HG03175 (cell line): ENCODE results near the gene CMTR1.
A peak's percentile ranks its signal among the peaks of the same experiment; 100 is the strongest.
"Not testable (repeated sequence)": the region's sequence is repeated elsewhere in the genome, so short reads cannot be mapped to it uniquely, and the experiment has no call there.

ENCODE experiments used
- ATAC-seq: cut with Tn5 transposase; IDR thresholded peaks from one replicate; pipeline ENCODE4 v1.9.1; 2021; ENCODE audit warnings: mild to moderate bottlenecking, moderate library complexity; ENCODE audit not compliant: unreplicated experiment

CMTR1 gene

GRCh38 chr6:37491171-37491829, 58.3 kb downstream of the CMTR1 start:
- no peak for ATAC-seq

DNA sequence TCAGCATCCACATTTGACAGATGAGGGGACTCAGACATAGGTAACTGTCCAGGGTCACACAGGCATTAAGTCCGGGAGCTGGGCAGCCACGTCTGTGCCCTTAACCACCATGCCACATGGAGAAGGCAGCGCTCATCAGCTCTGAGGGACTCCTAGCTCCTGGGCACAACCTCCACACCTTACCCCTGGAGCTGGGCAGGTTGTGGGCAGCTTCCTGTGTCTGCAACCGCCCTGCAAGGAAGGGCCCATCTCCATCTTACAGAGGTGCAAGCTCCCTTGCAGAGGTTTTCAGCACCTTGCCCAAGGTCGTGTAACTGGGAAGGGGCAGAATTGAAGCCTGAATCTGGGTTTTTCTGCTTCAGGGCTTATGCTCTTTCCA, 58.8 kb downstream of the CMTR1 start:
- no peak for ATAC-seq

DNA sequence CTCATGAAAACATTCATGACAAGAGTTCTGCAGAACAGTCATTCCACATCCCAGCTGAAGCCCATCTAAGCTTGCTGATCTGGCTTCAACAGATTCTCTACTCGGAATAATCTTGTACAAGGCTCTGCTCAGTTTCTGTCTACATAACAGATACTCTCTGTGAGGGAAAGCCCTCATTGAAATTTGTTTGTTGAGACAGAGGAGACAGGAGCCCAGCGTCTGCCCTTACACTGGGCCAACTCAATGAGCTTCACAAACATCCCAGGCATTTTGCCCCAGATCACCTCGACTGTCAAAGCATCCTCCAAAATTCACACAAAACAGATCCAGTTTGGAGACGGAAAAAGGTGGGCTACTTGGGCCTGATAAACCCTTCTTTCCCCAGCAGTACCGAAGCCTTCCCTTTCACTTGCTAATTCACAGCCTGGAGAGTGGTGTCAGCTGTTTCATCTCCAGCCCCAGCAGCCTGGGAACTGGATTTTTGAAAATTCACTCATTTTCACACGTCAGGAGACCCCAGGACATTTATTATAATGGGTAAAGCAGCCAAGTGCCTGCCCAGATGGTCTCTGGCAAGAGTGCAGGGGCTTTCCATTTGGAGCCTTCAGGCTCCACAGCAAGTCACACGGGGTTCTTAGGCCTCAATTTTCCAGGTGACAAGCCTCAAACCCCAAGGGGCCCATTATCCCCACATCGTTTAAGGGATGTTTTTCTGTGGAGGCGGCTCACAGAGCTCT, 59.4 kb downstream of the CMTR1 start:
- no peak for ATAC-seq

- ATAC-seq, result no peak
Measured at GRCh38 chr6:37492991-37493660, 60.1 kb downstream of the CMTR1 start.

- ATAC-seq, result no peak
Measured at GRCh38 chr6:37493661-37493995, 60.6 kb downstream of the CMTR1 start.

DNA sequence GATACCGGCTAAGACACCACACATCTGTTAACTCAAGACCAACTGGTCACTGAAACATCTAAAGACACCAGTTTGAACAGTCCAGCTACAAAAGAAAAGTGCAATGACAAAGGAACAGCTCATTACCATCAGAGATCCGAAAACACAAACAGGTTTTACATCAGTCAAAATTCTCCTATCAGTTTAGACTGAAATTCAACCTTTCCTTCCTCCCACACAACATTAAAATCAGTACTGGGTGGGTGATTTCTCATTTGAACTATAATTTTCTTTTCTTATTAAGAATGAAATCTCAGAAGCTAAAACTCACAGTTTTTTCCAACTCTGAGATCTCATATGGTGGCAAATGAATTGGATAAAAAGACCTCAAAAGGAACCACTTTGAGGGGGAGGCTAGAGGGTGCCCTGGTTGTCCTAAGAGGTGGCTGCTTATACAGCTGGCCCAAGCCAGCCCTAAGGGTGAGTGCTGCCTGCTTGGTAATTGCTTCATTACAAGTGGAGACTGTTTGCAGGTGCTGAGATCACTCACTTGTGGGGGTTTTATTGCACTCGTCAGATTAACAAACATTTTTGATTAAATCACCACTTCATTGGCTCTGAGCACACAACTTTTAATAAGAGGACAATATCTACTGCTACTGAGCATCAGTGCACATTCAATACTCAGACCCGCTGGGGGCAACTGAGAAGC, 62.4 kb downstream of the CMTR1 start:
- ATAC-seq, result no peak

DNA sequence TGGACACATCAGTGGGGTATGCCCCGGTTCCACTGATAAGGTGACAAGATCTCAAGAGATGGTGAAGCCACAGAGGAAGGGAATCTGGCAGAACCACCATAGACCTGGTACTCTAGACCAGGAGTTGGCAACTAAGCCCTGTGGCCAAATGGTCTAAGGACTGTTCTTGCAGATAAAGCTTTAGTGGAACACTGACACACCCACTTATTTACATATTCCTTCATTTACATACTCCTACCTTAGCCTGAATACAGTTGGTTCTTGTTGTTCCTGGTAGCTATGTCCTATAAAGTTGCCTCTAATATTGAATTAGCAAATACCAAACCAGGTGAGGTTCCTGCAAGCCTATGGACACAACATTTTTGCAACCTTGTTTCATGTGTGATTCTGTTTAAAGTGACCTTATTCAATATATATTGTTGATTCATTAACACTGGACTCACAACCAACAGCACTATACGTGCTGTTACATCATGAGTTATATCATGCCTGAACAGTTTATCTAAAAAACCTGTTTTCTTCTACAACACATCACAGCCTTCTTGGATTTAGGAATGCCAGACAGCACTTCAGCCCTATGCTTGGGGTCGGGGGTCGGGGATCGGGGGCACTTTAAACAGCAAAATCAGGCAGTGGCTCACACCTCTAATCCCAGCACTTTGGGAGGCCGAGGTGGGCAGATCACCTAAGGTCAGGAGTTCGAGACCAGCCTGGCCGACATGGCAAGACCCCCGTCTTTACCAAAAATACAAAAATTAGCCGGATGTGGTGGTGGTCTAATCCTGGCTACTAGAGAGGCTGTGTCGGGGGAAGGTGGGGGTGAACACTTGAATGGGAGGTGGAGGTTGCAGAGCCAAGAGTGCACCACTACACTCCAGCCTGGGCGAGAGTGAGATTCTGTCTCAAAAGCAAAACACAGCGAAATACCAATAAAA, 64.2 kb downstream of the CMTR1 start:
- no peak for ATAC-seq

DNA sequence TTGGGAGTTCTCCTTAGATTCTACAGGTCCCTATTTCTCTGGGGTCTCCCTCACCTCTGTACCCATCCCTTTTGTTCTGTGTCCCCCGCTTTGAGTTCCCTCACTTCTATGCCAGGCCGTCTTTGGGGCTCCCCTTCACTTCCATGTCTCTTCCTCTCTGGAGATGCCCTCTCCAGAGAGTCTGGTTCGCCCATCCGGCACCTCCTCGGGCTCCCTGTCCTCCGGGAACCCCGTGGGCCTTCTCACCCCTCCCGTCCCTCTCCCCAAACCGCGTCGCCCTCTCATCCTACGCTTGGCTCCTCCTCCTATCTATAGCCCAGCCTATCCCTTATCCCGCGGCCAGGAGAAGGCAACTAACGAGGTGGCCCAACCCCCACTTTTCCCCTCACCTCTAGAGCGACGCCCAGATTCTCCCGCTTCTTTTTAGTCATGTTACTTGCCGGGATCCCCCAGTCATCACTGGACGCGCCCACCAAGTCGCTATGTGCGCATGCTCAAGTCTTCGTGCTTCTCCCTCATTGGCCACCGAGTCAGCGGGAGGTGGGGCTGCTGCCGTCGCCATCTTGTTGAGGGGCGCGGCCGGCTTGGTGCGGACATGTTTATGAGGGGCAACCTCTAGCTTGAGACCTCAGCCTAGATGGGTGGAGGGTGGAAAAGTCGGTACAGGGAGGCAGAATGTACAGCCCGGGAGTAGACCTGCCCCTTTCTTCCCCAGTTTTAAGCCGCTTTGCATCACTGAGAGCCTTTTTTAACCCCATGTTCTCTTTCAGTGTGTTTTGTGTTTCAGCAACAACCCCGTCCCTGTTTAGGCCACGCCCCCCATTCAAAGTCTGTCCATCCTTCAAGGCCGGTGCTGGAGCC, 66.6 kb downstream of the CMTR1 start, which contains the start of gene CCDC167:
Gene CCDC167 (minus strand): TSS at position 461 of the 861 bp plus-strand sequence. CDS start 30 bp downstream, at position 431.
- peak; percentile 89 for ATAC-seq

- ATAC-seq, result no peak
Measured at GRCh38 chr6:37500294-37500608, 67.2 kb downstream of the CMTR1 start.

GRCh38 chr6:37500904-37501303, 67.9 kb downstream of the CMTR1 start:
- not testable (repeated sequence) for ATAC-seq

DNA sequence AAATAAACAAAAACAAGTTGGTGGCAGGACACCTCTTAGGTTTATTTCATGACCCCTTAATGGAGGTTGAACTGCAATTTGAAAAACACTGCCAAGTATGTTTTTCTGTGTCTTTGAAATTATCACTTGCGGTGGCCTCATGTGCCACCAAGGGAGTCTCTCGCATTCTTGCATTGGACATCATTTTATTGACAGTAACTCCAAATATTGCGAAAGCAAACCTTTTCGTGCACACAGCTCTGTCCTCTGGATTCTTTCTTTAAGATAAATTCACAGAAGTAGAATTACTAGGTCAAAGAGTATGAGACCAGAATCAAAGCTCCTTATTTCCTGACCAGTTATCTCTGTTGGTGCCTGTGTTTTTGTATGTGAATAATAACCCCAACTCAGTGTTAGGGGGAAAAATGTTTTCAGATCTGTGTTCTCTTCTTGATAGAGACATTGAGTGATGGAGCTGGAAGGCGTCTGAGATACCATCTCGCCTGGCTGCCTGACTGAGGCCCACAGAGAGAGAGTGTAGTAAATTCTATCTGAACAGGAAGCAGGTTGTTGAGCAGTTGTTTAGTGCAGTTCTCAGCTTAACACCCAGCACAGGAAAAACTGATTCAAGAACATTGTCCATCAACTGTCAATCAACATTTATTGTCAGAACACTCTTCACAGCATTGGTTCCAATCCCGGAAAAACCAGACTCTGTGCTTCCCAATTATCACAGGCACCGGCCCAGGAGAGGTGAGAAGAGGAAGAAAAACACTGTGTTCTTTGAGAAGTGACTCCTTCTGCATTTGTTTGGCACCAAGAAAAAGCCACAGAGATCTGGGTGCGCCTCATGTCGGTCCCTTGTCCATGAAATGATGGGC, 68.8 kb downstream of the CMTR1 start:
- ATAC-seq, result no peak

DNA sequence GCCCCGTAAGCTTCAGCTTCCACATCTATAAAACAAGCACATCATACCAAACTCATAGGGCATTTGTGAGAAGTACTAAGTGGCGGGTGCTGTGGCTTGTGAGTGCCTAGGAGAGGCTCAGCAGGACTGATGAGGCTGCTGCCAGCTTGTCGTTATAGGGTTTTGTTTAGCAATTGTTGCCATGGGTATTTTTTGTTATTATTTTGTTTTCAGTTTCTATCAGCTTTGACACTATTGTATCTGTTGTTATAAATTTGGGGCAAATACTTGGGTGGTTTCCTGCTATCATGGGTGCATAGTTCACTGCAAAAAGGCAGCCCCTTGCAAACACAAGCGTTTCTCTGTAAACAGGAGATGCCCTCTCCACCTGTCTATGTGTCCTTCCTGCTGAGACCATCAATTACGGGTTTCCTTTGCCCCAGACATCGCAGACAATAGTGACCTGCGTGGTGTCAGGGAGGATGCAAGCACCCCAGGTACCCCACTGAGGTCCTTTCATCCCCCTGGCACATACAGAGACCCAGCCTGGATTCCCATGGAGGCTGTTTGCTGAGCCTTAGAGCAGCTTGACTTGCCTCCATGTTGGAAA, 69.8 kb downstream of the CMTR1 start:
- no peak for ATAC-seq

- ATAC-seq, result no peak
Measured at GRCh38 chr6:37503309-37503965, 70.4 kb downstream of the CMTR1 start.

DNA sequence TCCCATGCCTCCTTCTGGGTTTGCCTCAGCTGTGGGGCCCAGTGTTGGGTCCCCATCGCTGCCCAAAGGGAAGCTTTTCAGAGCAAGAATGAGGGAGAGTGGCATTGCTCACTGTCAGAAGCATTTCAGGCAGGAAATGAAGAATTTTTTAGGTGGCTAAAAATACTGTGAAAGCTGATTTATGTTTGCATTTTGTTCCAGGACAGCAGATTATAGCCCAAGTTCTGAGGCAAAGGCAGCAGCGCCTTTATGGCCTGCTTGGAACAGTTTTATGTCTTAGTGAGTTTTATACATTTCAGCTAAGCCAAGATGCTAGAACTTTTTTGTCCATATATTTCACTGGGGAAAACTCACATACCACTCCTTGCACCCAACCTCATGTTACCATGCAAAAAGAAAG, 71.0 kb downstream of the CMTR1 start:
- no peak for ATAC-seq

GRCh38 chr6:37506479-37506878, 73.5 kb downstream of the CMTR1 start:
- ATAC-seq, result no peak

DNA sequence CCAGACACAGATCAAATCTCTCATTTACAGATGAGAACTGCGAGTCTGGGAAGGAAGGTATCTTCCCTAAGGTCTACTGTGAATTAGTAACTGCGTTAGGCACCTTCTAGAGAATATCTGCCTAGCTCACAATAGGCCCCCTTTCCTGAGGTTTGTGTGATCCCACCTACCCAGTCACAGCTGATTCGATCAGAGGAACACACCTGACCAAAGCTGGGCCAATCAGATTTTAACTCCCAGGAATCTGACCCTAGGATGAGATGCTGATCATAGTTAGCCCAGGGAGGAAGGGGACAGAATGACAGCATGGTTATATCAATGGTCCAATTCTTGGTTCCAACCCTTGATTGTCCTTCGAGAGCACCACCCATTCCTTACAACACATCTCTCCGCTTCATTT, 74.1 kb downstream of the CMTR1 start:
- no peak for ATAC-seq

DNA sequence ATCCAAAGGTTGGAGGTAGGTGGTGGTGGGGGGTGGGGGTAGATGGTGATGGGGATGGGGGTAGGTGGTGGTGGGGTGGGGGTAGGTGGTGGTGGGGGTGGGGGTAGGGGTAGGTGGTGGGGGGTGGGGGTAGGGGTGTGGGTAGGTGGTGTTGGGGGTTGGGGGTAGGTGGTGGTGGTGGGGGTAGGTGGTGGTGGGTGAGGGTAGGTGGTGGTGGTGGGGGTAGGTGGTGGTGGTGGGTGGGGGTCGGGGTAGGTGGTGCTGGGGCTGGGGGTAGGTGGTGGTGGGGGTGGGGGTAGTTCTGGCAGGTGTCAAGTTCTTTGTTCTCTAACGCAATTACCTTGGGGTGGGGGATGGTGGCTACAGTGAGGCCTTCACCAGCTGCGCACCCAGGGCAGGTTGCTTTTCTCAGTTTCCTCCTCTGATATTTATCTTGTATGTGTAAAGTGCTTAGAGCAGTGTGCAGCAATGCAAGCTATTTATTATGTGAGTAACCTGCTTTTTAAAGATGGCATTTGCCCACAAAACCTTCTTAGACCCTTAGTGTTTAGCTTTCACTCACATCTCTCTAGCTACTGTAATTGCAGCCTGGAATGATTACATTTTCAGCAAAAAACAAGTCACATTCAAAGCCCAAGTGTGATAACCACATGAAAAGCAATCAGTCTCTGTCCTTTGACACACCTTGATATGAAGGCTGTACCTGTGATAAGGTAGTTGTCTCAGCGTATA, 74.8 kb downstream of the CMTR1 start:
- no peak for ATAC-seq
